HG03342 (cell line): ENCODE results near the gene CST5.
A peak's percentile ranks its signal among the peaks of the same experiment; 100 is the strongest.
"Not testable (repeated sequence)": the region's sequence is repeated elsewhere in the genome, so short reads cannot be mapped to it uniquely, and the experiment has no call there.

ENCODE experiments used
- ATAC-seq: cut with Tn5 transposase; IDR thresholded peaks from one replicate; pipeline ENCODE4 v1.9.1; 2021; ENCODE audit warnings: mild to moderate bottlenecking, moderate library complexity; ENCODE audit not compliant: unreplicated experiment

CST5 gene

GRCh38 chr20:23890867-23891266 lies 11.3 kb upstream of the CST5 start:
- not testable (repeated sequence) for ATAC-seq

- ATAC-seq, result peak; percentile 74
Measured at GRCh38 chr20:23889775-23890187, 10.2 kb upstream of the CST5 start.

- no peak for ATAC-seq
Measured at GRCh38 chr20:23887856-23888255, 8.3 kb upstream of the CST5 start.

- no peak for ATAC-seq
Measured at GRCh38 chr20:23884771-23885162, 5.2 kb upstream of the CST5 start.

GRCh38 chr20:23884136-23884770 lies 4.7 kb upstream of the CST5 start:
- no peak for ATAC-seq

GRCh38 chr20:23881371-23881770 lies 1.8 kb upstream of the CST5 start:
- ATAC-seq, result no peak

- no peak for ATAC-seq
Measured at GRCh38 chr20:23880417-23880816, 869 bp upstream of the CST5 start.

GRCh38 chr20:23879811-23880374 lies 345 bp upstream of the CST5 start:
- ATAC-seq, result no peak

GRCh38 chr20:23878787-23879186 lies 761 bp downstream of the CST5 start:
- ATAC-seq, result no peak

- ATAC-seq, result not testable (repeated sequence)
Measured at GRCh38 chr20:23878016-23878542, 1.5 kb downstream of the CST5 start.

- no peak for ATAC-seq
Measured at GRCh38 chr20:23877524-23877923, 2.0 kb downstream of the CST5 start.

GRCh38 chr20:23875606-23876237 lies 3.8 kb downstream of the CST5 start:
- no peak for ATAC-seq

- no peak for ATAC-seq
Measured at GRCh38 chr20:23874747-23875146, 4.8 kb downstream of the CST5 start.

GRCh38 chr20:23873370-23874015 lies 6.1 kb downstream of the CST5 start:
- ATAC-seq, result no peak

GRCh38 chr20:23872065-23872464 lies 7.5 kb downstream of the CST5 start:
- no peak for ATAC-seq

GRCh38 chr20:23870461-23870860 lies 9.1 kb downstream of the CST5 start:
- ATAC-seq, result no peak

- no peak for ATAC-seq
Measured at GRCh38 chr20:23869520-23869919, 10.0 kb downstream of the CST5 start.

- ATAC-seq, result no peak
Measured at GRCh38 chr20:23868321-23868720, 11.2 kb downstream of the CST5 start.

GRCh38 chr20:23867152-23867776 lies 12.3 kb downstream of the CST5 start:
- no peak for ATAC-seq

GRCh38 chr20:23860771-23861170 lies 18.8 kb downstream of the CST5 start:
- not testable (repeated sequence) for ATAC-seq

GRCh38 chr20:23857962-23858595 lies 21.5 kb downstream of the CST5 start:
- ATAC-seq, result no peak
